HFFc6 (cell line): ENCODE data around the gene CCBE1. TPM values are rescaled to one million over a fixed set of nuclear protein-coding genes. Genes with fewer than 3 reads are reported as not detected.

Source experiments
- DNase-seq: peaks from one replicate; pipeline ENCODE4 v3.0.0-alpha.2; 2018
- H3K27ac Mint-ChIP-seq: 2 replicates; pipeline ENCODE4 v1.8.0; 2020; ENCODE audit warnings: mild to moderate bottlenecking, mixed read lengths
- H3K27me3 Mint-ChIP-seq: 2 replicates; pipeline ENCODE4 v1.8.0; 2021; ENCODE audit warnings: mild to moderate bottlenecking, moderate library complexity, mixed read lengths; ENCODE audit not compliant: insufficient read depth
- H3K36me3 Mint-ChIP-seq: 2 replicates; pipeline ENCODE4 v1.8.0; 2021; ENCODE audit warnings: low read depth, mixed read lengths
- H3K4me1 Mint-ChIP-seq: 2 replicates; pipeline ENCODE4 v1.8.0; 2020; ENCODE audit warnings: low read depth, mixed read lengths
- H3K4me3 Mint-ChIP-seq: 2 replicates; pipeline ENCODE4 v1.8.0; 2020; ENCODE audit warnings: mild to moderate bottlenecking, moderate library complexity, mixed read lengths
- H3K9me3 Mint-ChIP-seq: 2 replicates; pipeline ENCODE4 v1.8.0; 2020; ENCODE audit warnings: mild to moderate bottlenecking, mixed read lengths
- CTCF ChIP-seq: fragments of 200-600 bp; sonication (generic); IDR thresholded peaks from 2 replicates; pipeline ENCODE4 v1.5.0; 2021; ENCODE audit warnings: antibody characterized with exemption, mild to moderate bottlenecking
- total RNA-seq, 6 experiments: library from RNA; stranded (reverse); fragmentation: NEBNext Ultra II Directional; extraction: Animal tissue kit (Norgen Biotek cat#: 25700); gene quantifications; 2 replicates in 1 of 6; 3 replicates in 5 of 6; pipeline ENCODE4 v1.2.3, GENCODE V29; 2021

CCBE1 gene
- total RNA-seq, 6 experiments from 2014 or later, result 161 to 223 (median 206) TPM

GRCh38 chr18:59563176-59563785, 133.9 kb downstream of the CCBE1 start:
- TF ChIP-seq CTCF, result no peak
- no peak overlapping the region for H3K4me3 Mint-ChIP-seq
- H3K27me3 Mint-ChIP-seq, result peaks cover 3% of the 10 kb centered on the region; the same call in 1 of the 2 replicates
- peaks cover 18% of the 10 kb centered on the region for H3K36me3 Mint-ChIP-seq
- DNase-seq, result no peak
- H3K27ac Mint-ChIP-seq, result no peak overlapping the region
- no peaks in the 10 kb centered on the region for H3K9me3 Mint-ChIP-seq
- H3K4me1 Mint-ChIP-seq, result peaks cover 63% of the 10 kb centered on the region

GRCh38 chr18:59562751-59563150, 134.5 kb downstream of the CCBE1 start:
- no peak for TF ChIP-seq CTCF
- Mint-ChIP-seq H3K9me3 (no peaks in the 10 kb centered on the region), H3K27me3 (peaks cover 3% of the 10 kb centered on the region), H3K27ac (no peak overlapping the region; the same call in 1 of the 2 replicates), H3K4me1 (peaks cover 64% of the 10 kb centered on the region), H3K36me3 (peaks cover 21% of the 10 kb centered on the region), H3K4me3 (no peak overlapping the region)
- no peak for DNase-seq

GRCh38 chr18:59561612-59562011, 135.6 kb downstream of the CCBE1 start:
- no peak overlapping the region for H3K4me3 Mint-ChIP-seq
- DNase-seq, result no peak
- no peaks in the 10 kb centered on the region for H3K9me3 Mint-ChIP-seq
- no peak overlapping the region for H3K27ac Mint-ChIP-seq
- peaks cover 23% of the 10 kb centered on the region for H3K36me3 Mint-ChIP-seq
- no peak for TF ChIP-seq CTCF
- peaks cover 64% of the 10 kb centered on the region for H3K4me1 Mint-ChIP-seq
- peaks cover 3% of the 10 kb centered on the region for H3K27me3 Mint-ChIP-seq

- TF ChIP-seq CTCF, result no peak
- Mint-ChIP-seq H3K4me1 (peaks cover 65% of the 10 kb centered on the region), H3K27me3 (peaks cover 3% of the 10 kb centered on the region), H3K27ac (no peak overlapping the region), H3K4me3 (no peak overlapping the region), H3K36me3 (peaks cover 25% of the 10 kb centered on the region), H3K9me3 (no peaks in the 10 kb centered on the region)
- DNase-seq, result no peak
These were observed 136.7 kb downstream of the CCBE1 start for GRCh38 chr18:59560556-59560955.

GRCh38 chr18:59559528-59559927, 137.7 kb downstream of the CCBE1 start:
- Mint-ChIP-seq H3K4me1 (peaks cover 67% of the 10 kb centered on the region), H3K36me3 (peaks cover 28% of the 10 kb centered on the region), H3K27ac (no peak overlapping the region), H3K27me3 (peaks cover 3% of the 10 kb centered on the region), H3K4me3 (no peak overlapping the region), H3K9me3 (no peaks in the 10 kb centered on the region)
- DNase-seq, result no peak
- TF ChIP-seq CTCF, result no peak
